Measurements from ENCODE around the gene STK40.

Gene STK40

GRCh38 chr1:36341626-36342320, 44.0 kb downstream of the STK40 start:
- DNase-seq: no peak

- no peak for DNase-seq
Measured at GRCh38 chr1:36339615-36340014, 46.1 kb downstream of the STK40 start.

GRCh38 chr1:36339215-36339614, 46.5 kb downstream of the STK40 start:
- DNase-seq: no peak

GRCh38 chr1:36337830-36338229, 47.9 kb downstream of the STK40 start:
- no peak for DNase-seq

- no peak for DNase-seq
Measured at GRCh38 chr1:36330940-36331339, 54.8 kb downstream of the STK40 start.

- no peak for DNase-seq
Measured at GRCh38 chr1:36329817-36330216, 55.9 kb downstream of the STK40 start.

- DNase-seq: peak; percentile 69
Measured at GRCh38 chr1:36328713-36329112, 57.0 kb downstream of the STK40 start.

- DNase-seq: no peak
Measured at GRCh38 chr1:36328088-36328480, 57.6 kb downstream of the STK40 start.

GRCh38 chr1:36327421-36328087, 58.2 kb downstream of the STK40 start:
- no peak for DNase-seq

GRCh38 chr1:36326499-36326898, 59.2 kb downstream of the STK40 start:
- DNase-seq: peak; percentile 64

GRCh38 chr1:36324353-36324703, 61.4 kb downstream of the STK40 start:
- DNase-seq: no peak

GRCh38 chr1:36323636-36324352, 61.9 kb downstream of the STK40 start, which contains the start of gene EVA1B:
EVA1B (minus strand) TSS chr1:36323645; CDS start chr1:36323037, 608 bp downstream.
- peak; percentile 68 for DNase-seq

GRCh38 chr1:36322786-36323635, 62.7 kb downstream of the STK40 start:
- DNase-seq: peak; percentile 50

- no peak for DNase-seq
Measured at GRCh38 chr1:36322041-36322785, 63.5 kb downstream of the STK40 start.

GRCh38 chr1:36321119-36321951, 64.4 kb downstream of the STK40 start:
- peak; percentile 45 for DNase-seq

- no peak for DNase-seq
Measured at GRCh38 chr1:36320767-36321118, 65.0 kb downstream of the STK40 start.

GRCh38 chr1:36320291-36320761, 65.4 kb downstream of the STK40 start:
- peak; percentile 35 for DNase-seq

- DNase-seq: no peak
Measured at GRCh38 chr1:36309397-36309796, 76.3 kb downstream of the STK40 start.

GRCh38 chr1:36307601-36308330, 78.0 kb downstream of the STK40 start:
- no peak for DNase-seq

- DNase-seq: peak; percentile 97
Measured at GRCh38 chr1:36306902-36307456, 78.7 kb downstream of the STK40 start.
